RCC 7860 (cell line): ENCODE results near the gene KIR3DL3.
"Not testable (repeated sequence)": the region's sequence is repeated elsewhere in the genome, so short reads cannot be mapped to it uniquely, and the experiment has no call there.

ENCODE experiments used
- DNase-seq: peaks from one replicate; pipeline ENCODE4 v3.0.0-alpha.2; 2015; ENCODE audit warnings: low spot score
- FAIRE-seq: peaks from 2 replicates; lab custom pipeline; 2012; peaks lifted over from hg19 to GRCh38; lab: Jason Lieb, UNC

Gene KIR3DL3

GRCh38 chr19:54775830-54776229, 51.6 kb downstream of the KIR3DL3 start:
- DNase-seq, FAIRE-seq: not testable (repeated sequence)

GRCh38 chr19:54777851-54778250, 53.6 kb downstream of the KIR3DL3 start:
- FAIRE-seq = not testable (repeated sequence)

DNA sequence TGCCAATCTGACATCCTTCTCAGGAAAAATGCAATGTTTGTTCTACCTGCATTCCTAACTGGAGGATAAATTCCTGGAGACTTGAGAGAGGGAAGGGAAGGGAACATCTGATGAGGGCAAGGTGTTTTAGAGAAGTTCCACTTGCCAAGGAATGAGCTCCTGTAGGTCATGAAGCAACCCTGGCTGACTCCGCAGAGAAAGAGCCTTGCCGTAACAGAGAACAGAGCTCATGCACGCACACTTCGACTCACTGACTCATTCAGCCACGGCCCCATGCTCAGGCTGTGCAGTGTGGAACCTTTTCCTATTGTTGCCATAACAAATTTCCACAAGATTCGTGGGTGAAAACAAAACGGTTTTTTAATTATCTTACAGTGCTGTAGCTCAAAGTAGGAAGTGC, 54.7 kb downstream of the KIR3DL3 start:
- DNase-seq, FAIRE-seq: not testable (repeated sequence)

More at GRCh38 chr19:54777851-54778250, 53.6 kb downstream of the KIR3DL3 start:
- not testable (repeated sequence) for DNase-seq

- not testable (repeated sequence) for FAIRE-seq
Measured at GRCh38 chr19:54782916-54783315, 58.7 kb downstream of the KIR3DL3 start.

More at GRCh38 chr19:54782916-54783315, 58.7 kb downstream of the KIR3DL3 start:
- not testable (repeated sequence) for DNase-seq
